DND-41 (cell line): Measurements from ENCODE around the gene PRR15L.

ENCODE experiments used
- EZH2 ChIP-seq: IDR thresholded peaks from 3 replicates; pipeline ENCODE4 v1.6.1; 2012; ENCODE audit warnings: borderline replicate concordance, low read depth, mild to moderate bottlenecking, moderate library complexity, low read length, inconsistent platforms; ENCODE audit not compliant: severe bottlenecking
- TF ChIP-seq, protein P1 (sequence below): IDR thresholded peaks from 2 replicates; pipeline ENCODE4 v1.5.1; 2012; ENCODE audit warnings: borderline replicate concordance, low read length, moderate library complexity, mild to moderate bottlenecking; ENCODE audit not compliant: poor library complexity, severe bottlenecking; ENCODE audit errors: extremely low read depth

DNA sequence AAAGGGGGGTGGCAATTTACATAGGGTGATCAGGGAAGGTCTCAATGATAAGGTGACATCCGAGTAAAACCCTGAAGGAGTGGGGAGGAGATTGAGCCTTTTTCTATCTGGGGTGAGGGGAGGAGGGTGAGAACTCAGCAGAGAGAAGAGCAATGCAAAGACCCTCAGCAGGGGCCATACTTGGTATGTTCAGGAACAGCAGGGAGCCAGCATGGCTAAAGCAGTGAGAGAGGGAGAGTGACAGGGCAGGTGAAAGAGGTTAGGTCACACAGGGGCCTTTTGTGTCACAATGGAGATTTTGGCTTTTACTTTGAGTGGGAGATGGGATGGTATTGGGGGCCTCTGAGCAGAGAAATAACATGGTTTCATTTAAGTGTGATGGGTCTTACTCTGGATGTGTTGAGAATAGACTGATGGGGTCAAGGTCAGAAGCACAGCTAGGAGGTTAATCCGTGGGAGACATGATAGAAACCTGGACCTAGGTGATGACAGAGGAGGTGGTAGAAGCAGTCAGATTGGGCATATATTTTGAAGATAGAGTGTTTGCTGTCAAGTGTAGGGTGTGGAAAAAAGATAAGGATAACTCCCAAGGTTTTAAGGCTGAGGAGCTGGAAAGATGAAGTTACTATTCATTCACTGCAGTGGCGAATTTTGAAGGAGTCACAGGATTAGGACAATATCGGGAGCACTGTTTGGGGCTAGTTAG lies 55.5 kb downstream of the PRR15L start:
- TF ChIP-seq, protein P1, sequence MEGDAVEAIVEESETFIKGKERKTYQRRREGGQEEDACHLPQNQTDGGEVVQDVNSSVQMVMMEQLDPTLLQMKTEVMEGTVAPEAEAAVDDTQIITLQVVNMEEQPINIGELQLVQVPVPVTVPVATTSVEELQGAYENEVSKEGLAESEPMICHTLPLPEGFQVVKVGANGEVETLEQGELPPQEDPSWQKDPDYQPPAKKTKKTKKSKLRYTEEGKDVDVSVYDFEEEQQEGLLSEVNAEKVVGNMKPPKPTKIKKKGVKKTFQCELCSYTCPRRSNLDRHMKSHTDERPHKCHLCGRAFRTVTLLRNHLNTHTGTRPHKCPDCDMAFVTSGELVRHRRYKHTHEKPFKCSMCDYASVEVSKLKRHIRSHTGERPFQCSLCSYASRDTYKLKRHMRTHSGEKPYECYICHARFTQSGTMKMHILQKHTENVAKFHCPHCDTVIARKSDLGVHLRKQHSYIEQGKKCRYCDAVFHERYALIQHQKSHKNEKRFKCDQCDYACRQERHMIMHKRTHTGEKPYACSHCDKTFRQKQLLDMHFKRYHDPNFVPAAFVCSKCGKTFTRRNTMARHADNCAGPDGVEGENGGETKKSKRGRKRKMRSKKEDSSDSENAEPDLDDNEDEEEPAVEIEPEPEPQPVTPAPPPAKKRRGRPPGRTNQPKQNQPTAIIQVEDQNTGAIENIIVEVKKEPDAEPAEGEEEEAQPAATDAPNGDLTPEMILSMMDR, result no peak
- TF ChIP-seq EZH2, result no peak
